Astrocyte of the cerebellum (primary cell): ENCODE measurements around the gene PURB.
"Not testable (repeated sequence)": the region's sequence is repeated elsewhere in the genome, so short reads cannot be mapped to it uniquely, and the experiment has no call there.

Experiments
- DNase-seq: peaks from one replicate; pipeline ENCODE4 v3.0.0-alpha.2; 2011; ENCODE audit warnings: low read depth
- H3K4me3 ChIP-seq: 2 replicates; pipeline ENCODE4 v1.5.1; 2011; ENCODE audit warnings: mild to moderate bottlenecking, low read depth, low read length, moderate library complexity
- CTCF ChIP-seq: IDR thresholded peaks from 2 replicates; pipeline ENCODE4 v1.5.1; 2012; ENCODE audit warnings: low read length, low read depth, moderate library complexity, mild to moderate bottlenecking; ENCODE audit errors: missing control alignments
- in situ Hi-C: cut with HindIII; loops from 2 replicates; pipeline ENCODE4 v1.10.0; 2017; ENCODE audit warnings: low sequenced_read_pairs

Gene PURB

GRCh38 chr7:44875241-44875640 is 10.1 kb downstream of the PURB start:
- in situ Hi-C loops, result no loop called here
- no peak for DNase-seq
- TF ChIP-seq CTCF, result no peak
- H3K4me3 ChIP-seq, result no peak overlapping the region

DNA sequence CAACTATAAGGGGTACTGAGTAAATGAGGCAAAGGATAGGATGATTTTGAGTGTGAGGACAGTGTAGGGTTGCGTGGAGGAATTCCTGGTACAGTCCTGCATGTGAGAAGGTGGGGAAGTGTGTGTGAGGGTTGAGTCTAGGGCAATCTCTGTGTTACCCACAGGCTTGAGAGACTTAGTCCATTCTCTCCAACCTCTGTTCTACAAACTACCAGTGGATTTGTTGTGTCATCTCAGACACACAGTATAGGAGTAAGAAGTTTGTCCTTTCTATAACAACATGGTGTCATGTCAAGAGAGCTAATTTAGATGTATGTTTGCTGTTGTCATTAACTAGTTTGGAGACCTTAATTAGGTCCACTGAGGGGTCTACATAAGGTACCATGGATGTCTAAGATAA is 12.5 kb downstream of the PURB start:
- no peak overlapping the region for H3K4me3 ChIP-seq
- no peak for DNase-seq
- in situ Hi-C loops, result no loop called here
- TF ChIP-seq CTCF, result no peak

- in situ Hi-C loops, H3K4me3 ChIP-seq, DNase-seq: not testable (repeated sequence)
Observed at GRCh38 chr7:44871918-44872317, 13.4 kb downstream of the PURB start.

DNA sequence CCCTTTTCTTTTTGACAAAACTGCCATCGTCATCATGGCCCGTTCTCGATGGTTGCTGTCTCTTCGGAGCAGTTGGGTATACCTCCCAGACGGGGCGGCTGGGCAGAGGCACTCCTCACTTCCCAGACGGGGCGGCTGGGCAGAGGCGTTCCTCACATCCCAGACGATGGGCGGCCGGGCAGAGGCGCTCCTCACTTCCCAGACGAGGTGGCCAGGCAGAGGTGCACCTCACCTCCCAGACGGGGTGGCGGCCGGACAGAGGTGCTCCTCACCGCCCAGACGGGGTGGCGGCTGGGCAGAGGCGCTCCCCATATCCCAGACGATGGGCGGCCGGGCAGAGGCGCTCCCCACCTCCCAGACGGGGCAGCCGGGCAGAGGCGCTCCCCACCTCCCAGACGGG is 14.6 kb downstream of the PURB start:
- DNase-seq, H3K4me3 ChIP-seq, in situ Hi-C loops: not testable (repeated sequence)

- DNase-seq, in situ Hi-C loops, H3K4me3 ChIP-seq: not testable (repeated sequence)
Observed at GRCh38 chr7:44870336-44870735, 15.0 kb downstream of the PURB start.

- TF ChIP-seq CTCF, result no peak
- in situ Hi-C loops, result no loop called here
- peak; percentile 75 for DNase-seq
- no peak overlapping the region for H3K4me3 ChIP-seq
Observed at GRCh38 chr7:44867073-44867995, 18.0 kb downstream of the PURB start.

GRCh38 chr7:44861949-44862348 is 23.4 kb downstream of the PURB start:
- in situ Hi-C loops, H3K4me3 ChIP-seq, DNase-seq: not testable (repeated sequence)

DNA sequence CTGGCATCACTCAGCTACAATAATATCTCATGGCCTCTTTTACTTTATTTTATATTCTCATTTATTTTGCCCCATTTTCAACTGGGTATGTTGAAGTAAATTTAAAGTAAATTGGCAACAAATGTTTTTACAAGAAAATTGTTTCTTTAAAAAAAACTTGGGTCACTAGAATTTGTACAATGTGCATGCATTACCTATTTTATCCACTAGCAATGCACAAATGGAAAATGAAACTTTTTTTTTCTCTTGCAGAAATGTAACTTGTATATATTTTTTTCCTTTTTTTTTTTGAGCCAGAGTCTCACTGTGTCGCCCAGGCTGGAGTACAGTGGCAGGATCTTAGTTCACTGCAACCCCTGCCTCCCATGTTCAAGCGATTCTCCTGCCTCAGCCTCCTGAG is 27.2 kb downstream of the PURB start:
- no peak overlapping the region for H3K4me3 ChIP-seq
- no peak for DNase-seq
- in situ Hi-C loops, result no loop called here
- TF ChIP-seq CTCF, result no peak
